WTC11 (cell line): ENCODE measurements around the gene GPC5.

ENCODE experiments used
- ATF2 ChIP-seq: sonication (generic); formaldehyde crosslinking; IDR thresholded peaks from 2 replicates; pipeline ENCODE4 v1.8.1; 2022; ENCODE audit warnings: low read depth, missing genetic modification reagents, borderline replicate concordance
- ESRRA ChIP-seq: sonication (generic); formaldehyde crosslinking; IDR thresholded peaks from 2 replicates; pipeline ENCODE4 v1.8.1; 2022; ENCODE audit warnings: mild to moderate bottlenecking, missing genetic modification reagents, borderline replicate concordance
- MYBL2 ChIP-seq: sonication (generic); formaldehyde crosslinking; IDR thresholded peaks from 2 replicates; pipeline ENCODE4 v1.8.1; 2023; ENCODE audit warnings: mild to moderate bottlenecking, moderate library complexity, missing genetic modification reagents
- TF ChIP-seq, protein P1 (sequence below): fragments of 200-600 bp; IDR thresholded peaks from 2 replicates; pipeline ENCODE4 v1.8.0; 2022; ENCODE audit warnings: antibody characterized with exemption
- TF ChIP-seq, protein P2 (sequence below): sonication (generic); formaldehyde crosslinking; IDR thresholded peaks from 2 replicates; pipeline ENCODE4 v1.8.0; 2022; ENCODE audit warnings: mild to moderate bottlenecking, missing genetic modification reagents

DNA sequence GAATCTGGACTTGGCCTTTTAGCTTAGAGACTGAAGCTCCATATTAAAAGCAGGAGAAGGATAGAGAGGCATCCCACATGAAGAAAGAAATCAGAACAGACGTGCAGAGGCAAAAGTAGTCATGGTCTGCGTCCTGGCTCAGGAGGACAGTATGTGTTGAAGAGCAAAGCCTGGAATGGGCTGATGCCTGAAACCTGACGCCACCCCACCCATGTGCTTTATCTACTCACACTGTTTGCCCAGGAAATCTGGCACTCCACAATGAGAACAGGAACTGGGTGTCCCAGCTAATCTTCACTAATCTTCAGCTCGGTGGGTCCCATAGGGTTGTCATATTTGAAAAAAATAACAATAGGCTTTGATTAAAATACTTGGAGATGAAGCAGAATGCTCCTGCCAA lies 1279.2 kb downstream of the GPC5 start:
- TF ChIP-seq, protein P1, sequence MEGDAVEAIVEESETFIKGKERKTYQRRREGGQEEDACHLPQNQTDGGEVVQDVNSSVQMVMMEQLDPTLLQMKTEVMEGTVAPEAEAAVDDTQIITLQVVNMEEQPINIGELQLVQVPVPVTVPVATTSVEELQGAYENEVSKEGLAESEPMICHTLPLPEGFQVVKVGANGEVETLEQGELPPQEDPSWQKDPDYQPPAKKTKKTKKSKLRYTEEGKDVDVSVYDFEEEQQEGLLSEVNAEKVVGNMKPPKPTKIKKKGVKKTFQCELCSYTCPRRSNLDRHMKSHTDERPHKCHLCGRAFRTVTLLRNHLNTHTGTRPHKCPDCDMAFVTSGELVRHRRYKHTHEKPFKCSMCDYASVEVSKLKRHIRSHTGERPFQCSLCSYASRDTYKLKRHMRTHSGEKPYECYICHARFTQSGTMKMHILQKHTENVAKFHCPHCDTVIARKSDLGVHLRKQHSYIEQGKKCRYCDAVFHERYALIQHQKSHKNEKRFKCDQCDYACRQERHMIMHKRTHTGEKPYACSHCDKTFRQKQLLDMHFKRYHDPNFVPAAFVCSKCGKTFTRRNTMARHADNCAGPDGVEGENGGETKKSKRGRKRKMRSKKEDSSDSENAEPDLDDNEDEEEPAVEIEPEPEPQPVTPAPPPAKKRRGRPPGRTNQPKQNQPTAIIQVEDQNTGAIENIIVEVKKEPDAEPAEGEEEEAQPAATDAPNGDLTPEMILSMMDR = no peak
- TF ChIP-seq ESRRA = no peak
- no peak for TF ChIP-seq MYBL2 (CRISPR knock-in tag)
- TF ChIP-seq ATF2 (CRISPR knock-in tag) = no peak
- TF ChIP-seq, protein P2, sequence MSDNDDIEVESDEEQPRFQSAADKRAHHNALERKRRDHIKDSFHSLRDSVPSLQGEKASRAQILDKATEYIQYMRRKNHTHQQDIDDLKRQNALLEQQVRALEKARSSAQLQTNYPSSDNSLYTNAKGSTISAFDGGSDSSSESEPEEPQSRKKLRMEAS (CRISPR knock-in tag) = no peak
